Chondrocyte (in vitro differentiated cells): Measurements from ENCODE around the gene C1QTNF4. TPM values are rescaled to one million over a fixed set of nuclear protein-coding genes. Genes with fewer than 3 reads are reported as not detected.
A peak's percentile ranks its signal among the peaks of the same experiment; 100 is the strongest.

Source experiments
- DNase-seq: peaks from one replicate; pipeline ENCODE4 v3.0.0; 2021; ENCODE audit warnings: mixed read lengths, low spot score
- H3K27ac Mint-ChIP-seq: one replicate; pipeline ENCODE4 v1.8.0; 2021; ENCODE audit warnings: mild to moderate bottlenecking, moderate library complexity, mixed read lengths; ENCODE audit not compliant: unreplicated experiment
- H3K27me3 Mint-ChIP-seq: 2 replicates; pipeline ENCODE4 v1.8.0; 2021; ENCODE audit warnings: low read depth, mixed read lengths
- H3K36me3 Mint-ChIP-seq: 2 replicates; pipeline ENCODE4 v1.8.0; 2021; ENCODE audit warnings: low read depth, mixed read lengths
- H3K4me1 Mint-ChIP-seq: 2 replicates; pipeline ENCODE4 v1.8.0; 2021; ENCODE audit warnings: low read depth, mild to moderate bottlenecking, mixed read lengths
- H3K4me3 Mint-ChIP-seq: one replicate; pipeline ENCODE4 v1.8.0; 2021; ENCODE audit warnings: mild to moderate bottlenecking, moderate library complexity, mixed read lengths; ENCODE audit not compliant: unreplicated experiment
- H3K9me3 Mint-ChIP-seq: 2 replicates; pipeline ENCODE4 v1.8.0; 2021; ENCODE audit warnings: low read depth, mixed read lengths
- CTCF ChIP-seq: fragments of 200-600 bp; sonication (generic); IDR thresholded peaks from 2 replicates; pipeline ENCODE4 v1.5.0; 2021; ENCODE audit warnings: antibody characterized with exemption, mild to moderate bottlenecking, moderate library complexity
- total RNA-seq: library from RNA; stranded (reverse); gene quantifications from 3 replicates; pipeline ENCODE4 v1.2.1, GENCODE V29; 2021

C1QTNF4 gene
- total RNA-seq, 1 donor from 2014 or later = 0.40 TPM

- no peak for TF ChIP-seq CTCF
- peaks cover 23% of the 10 kb centered on the region for H3K27me3 Mint-ChIP-seq
These were observed 4.6 kb downstream of the C1QTNF4 start for GRCh38 chr11:47589584-47589976.

DNA sequence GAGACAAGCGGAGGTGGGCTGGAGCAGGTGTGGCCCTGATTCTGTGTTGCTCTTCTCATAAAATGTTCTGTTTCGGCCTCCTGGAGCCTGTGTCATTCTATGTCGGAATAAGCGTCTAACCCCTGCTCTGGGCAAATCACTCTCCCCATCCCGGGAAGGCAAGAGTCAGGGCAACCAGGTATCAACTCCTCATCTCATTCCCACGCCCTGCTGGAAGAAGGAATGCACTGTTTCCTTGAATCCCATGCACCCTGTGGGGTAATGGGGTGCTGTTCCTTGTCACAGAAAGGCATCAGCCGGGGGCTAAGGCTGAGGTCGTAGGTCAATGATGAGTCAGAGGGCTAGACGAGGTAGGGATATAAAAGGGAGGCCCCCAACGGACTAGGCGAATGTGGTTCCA lies 5.1 kb downstream of the C1QTNF4 start:
- Mint-ChIP-seq H3K36me3 (peaks cover 6% of the 10 kb centered on the region), H3K27ac (no peak overlapping the region), H3K9me3 (no peaks in the 10 kb centered on the region), H3K4me1 (peaks cover 8% of the 10 kb centered on the region), H3K4me3 (no peak overlapping the region), H3K27me3 (peaks cover 20% of the 10 kb centered on the region)
- peak; percentile 39 for DNase-seq
- no peak for TF ChIP-seq CTCF

More at GRCh38 chr11:47589584-47589976, 4.6 kb downstream of the C1QTNF4 start:
- H3K27ac Mint-ChIP-seq = no peak overlapping the region
- H3K4me3 Mint-ChIP-seq = no peak overlapping the region
- no peaks in the 10 kb centered on the region for H3K9me3 Mint-ChIP-seq
- peaks cover 8% of the 10 kb centered on the region for H3K4me1 Mint-ChIP-seq
- H3K36me3 Mint-ChIP-seq = peaks cover 2% of the 10 kb centered on the region
- DNase-seq = peak; percentile 89

GRCh38 chr11:47587723-47588326 lies 6.4 kb downstream of the C1QTNF4 start:
- no peaks in the 10 kb centered on the region for H3K9me3 Mint-ChIP-seq
- no peaks in the 10 kb centered on the region for H3K4me1 Mint-ChIP-seq
- peaks cover 13% of the 10 kb centered on the region for H3K36me3 Mint-ChIP-seq
- TF ChIP-seq CTCF = no peak
- peaks cover 10% of the 10 kb centered on the region for H3K27me3 Mint-ChIP-seq
- H3K27ac Mint-ChIP-seq = no peak overlapping the region
- DNase-seq = peak; percentile 89
- H3K4me3 Mint-ChIP-seq = no peak overlapping the region

DNA sequence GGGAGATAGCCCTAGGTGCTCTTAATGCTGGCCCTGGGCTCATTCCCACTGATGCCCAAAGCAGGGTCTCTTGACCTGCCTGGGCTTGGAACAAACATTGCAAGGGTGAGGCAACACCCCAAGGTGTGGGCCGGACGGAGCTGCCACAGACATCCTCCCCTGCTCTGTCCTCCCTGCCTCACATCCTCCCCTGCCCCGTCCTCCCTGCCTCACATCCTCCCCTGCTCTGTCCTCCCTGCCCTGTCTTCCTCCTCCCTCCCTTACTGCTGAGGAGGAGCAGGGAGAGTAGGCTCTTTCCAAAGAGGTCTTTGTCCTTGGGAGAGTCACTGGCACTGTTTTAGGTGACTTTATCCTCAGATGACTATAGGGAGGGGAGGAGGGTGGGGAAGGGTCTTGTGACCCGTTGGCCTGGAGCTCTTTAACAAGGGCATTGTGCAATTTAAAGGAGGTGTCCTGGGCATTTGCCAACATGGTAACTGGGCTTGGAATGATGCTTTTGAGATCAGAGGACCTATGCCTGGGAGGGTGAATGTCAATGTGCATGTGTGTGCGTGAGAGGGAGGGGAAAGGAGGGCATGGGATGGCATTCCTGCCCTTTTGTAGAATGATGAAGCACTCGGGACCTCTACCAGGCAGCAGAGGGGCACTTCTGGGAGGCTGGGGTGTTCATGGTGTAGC lies 7.0 kb downstream of the C1QTNF4 start:
- Mint-ChIP-seq H3K4me3 (no peak overlapping the region), H3K4me1 (no peaks in the 10 kb centered on the region), H3K36me3 (peaks cover 19% of the 10 kb centered on the region), H3K27ac (no peak overlapping the region), H3K27me3 (peaks cover 3% of the 10 kb centered on the region), H3K9me3 (no peaks in the 10 kb centered on the region)
- peak; percentile 83 for DNase-seq
- no peak for TF ChIP-seq CTCF

- TF ChIP-seq CTCF = no peak
- Mint-ChIP-seq H3K27ac (no peak within 1 kb of the TSS), H3K9me3 (no peaks in the 10 kb centered on the region), H3K27me3 (no peaks in the 10 kb centered on the region), H3K36me3 (peaks cover 19% of the 10 kb centered on the region), H3K4me3 (no peak within 1 kb of the TSS), H3K4me1 (no peaks in the 10 kb centered on the region)
- DNase-seq = peak; percentile 67
These were observed 7.9 kb downstream of the C1QTNF4 start, which contains the start of gene FAM180B for GRCh38 chr11:47586098-47586855. Gene FAM180B (plus strand): TSS chr11:47586678. CDS start chr11:47586769, 91 bp downstream.
